ENCODE data around the gene ERMAP. TPM values are rescaled to one million over a fixed set of nuclear protein-coding genes. Genes with fewer than 3 reads are reported as not detected.
"Not testable (repeated sequence)": the region's sequence is repeated elsewhere in the genome, so short reads cannot be mapped to it uniquely, and the experiment has no call there.

Gene ERMAP
- total and polyA plus RNA-seq, 10 of the 15 experiments (the other 5 are each of a cell fraction or from before 2014, with no cell fraction given), result 1.4 to 6.8 (median 4.1) TPM

- TF ChIP-seq ZBTB40 (IDR thresholded peaks at IDR 0.05; ENCODE audit: borderline replicate concordance) (no peak), SIX5 (IDR thresholded peaks at IDR 0.05; ENCODE audit: low read depth, low read length, severe bottlenecking) (no peak), E2F8 (IDR thresholded peaks at IDR 0.05; ENCODE audit: low read depth, partially characterized antibody) (no peak), NR2C1 (IDR thresholded peaks at IDR 0.05) (no peak), HDAC2 (IDR thresholded peaks at IDR 0.05) (no peak), CHD4 (IDR thresholded peaks at IDR 0.05) (no peak), JUND (IDR thresholded peaks at IDR 0.05; ENCODE audit: low read depth, low read length) (no peak), PML (IDR thresholded peaks at IDR 0.05; ENCODE audit: low read length) (no peak)
- TF ChIP-seq, protein P1, sequence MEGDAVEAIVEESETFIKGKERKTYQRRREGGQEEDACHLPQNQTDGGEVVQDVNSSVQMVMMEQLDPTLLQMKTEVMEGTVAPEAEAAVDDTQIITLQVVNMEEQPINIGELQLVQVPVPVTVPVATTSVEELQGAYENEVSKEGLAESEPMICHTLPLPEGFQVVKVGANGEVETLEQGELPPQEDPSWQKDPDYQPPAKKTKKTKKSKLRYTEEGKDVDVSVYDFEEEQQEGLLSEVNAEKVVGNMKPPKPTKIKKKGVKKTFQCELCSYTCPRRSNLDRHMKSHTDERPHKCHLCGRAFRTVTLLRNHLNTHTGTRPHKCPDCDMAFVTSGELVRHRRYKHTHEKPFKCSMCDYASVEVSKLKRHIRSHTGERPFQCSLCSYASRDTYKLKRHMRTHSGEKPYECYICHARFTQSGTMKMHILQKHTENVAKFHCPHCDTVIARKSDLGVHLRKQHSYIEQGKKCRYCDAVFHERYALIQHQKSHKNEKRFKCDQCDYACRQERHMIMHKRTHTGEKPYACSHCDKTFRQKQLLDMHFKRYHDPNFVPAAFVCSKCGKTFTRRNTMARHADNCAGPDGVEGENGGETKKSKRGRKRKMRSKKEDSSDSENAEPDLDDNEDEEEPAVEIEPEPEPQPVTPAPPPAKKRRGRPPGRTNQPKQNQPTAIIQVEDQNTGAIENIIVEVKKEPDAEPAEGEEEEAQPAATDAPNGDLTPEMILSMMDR (IDR thresholded peaks at IDR 0.05 in 2 of 3, conservative IDR thresholded peaks at IDR 0.05 in 1 of 3; ENCODE audit: control insufficient read depth in 2 of 3, extremely low read depth in 1 of 3, insufficient read depth in 1 of 3, low read depth in 3 of 3, low read length in 3 of 3), result no peak
- TF ChIP-seq, protein P2, sequence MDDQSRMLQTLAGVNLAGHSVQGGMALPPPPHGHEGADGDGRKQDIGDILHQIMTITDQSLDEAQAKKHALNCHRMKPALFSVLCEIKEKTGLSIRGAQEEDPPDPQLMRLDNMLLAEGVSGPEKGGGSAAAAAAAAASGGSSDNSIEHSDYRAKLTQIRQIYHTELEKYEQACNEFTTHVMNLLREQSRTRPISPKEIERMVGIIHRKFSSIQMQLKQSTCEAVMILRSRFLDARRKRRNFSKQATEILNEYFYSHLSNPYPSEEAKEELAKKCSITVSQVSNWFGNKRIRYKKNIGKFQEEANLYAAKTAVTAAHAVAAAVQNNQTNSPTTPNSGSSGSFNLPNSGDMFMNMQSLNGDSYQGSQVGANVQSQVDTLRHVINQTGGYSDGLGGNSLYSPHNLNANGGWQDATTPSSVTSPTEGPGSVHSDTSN (IDR thresholded peaks at IDR 0.05; ENCODE audit: insufficient replicate concordance, low read depth, low read length), result no peak
Observed at GRCh38 chr1:42807056-42807668, 9.8 kb upstream of the ERMAP start (continued).

GRCh38 chr1:42814815-42815214 is 2.1 kb upstream of the ERMAP start:
- H3K79me2 ChIP-seq (ENCODE audit: control insufficient read depth, insufficient read depth, low read length); H3K36me3 ChIP-seq (ENCODE audit: control insufficient read depth in 2 of 2, insufficient read depth in 2 of 2, low read length in 1 of 2); POLR2A ChIA-PET; intact Hi-C loops (cut with micrococcal nuclease; ENCODE audit: unreplicated experiment); ATAC-seq; H3K9ac ChIP-seq (ENCODE audit: control insufficient read depth, insufficient read depth, low read length); H3K4me3 ChIP-seq; H3K4me2 ChIP-seq (ENCODE audit: control insufficient read depth, insufficient read depth); H3K27me3 ChIP-seq (replicated peaks in 1 of 2; ENCODE audit: control insufficient read depth in 2 of 2, insufficient read depth in 2 of 2, low read length in 1 of 2); DNase-seq (ENCODE audit: low read depth, low spot score); RAD21 ChIA-PET (ENCODE audit: unreplicated experiment); H3K4me1 ChIP-seq (ENCODE audit: control insufficient read depth, insufficient read depth, low read length); H2AFZ ChIP-seq (ENCODE audit: control insufficient read depth, low read depth, low read length); in situ Hi-C loops (cut with MboI); H3K9me3 ChIP-seq (replicated peaks; ENCODE audit: control insufficient read depth, insufficient read depth, low read length); BruUV-seq (replicated peaks); H4K20me1 ChIP-seq (ENCODE audit: control insufficient read depth, insufficient read depth); FAIRE-seq; H3K27ac ChIP-seq (ENCODE audit: control insufficient read depth, insufficient read depth): not testable (repeated sequence)
- WGBS (ENCODE audit: insufficient coverage, insufficient replicate concordance, low lambda C conversion rate, missing lambda C conversion rate), result 100% methylated on average over 1 of the region's 3 CpGs
- SMC1A ChIA-PET (ENCODE audit: uncharacterized antibody, unreplicated experiment), result interaction anchor here (1.7 to 2.1 kb wide), 2 partner anchors 98 to 259 kb away, joined by 7 to 8 read pairs; no protein-coding TSS in a partner anchor
- CTCF ChIA-PET, result interaction anchor here (1.9 to 2.1 kb wide), 2 partner anchors 32 to 258 kb away, joined by 10 to 11 read pairs; partner anchors contain the start of gene ZNF691
